Measurements from ENCODE around the gene PKP1. TPM values are rescaled to one million over a fixed set of nuclear protein-coding genes. Genes with fewer than 3 reads are reported as not detected.

The PKP1 gene
- total RNA-seq, 1 donor from 2014 or later, result not detected

GRCh38 chr1:201264554-201264953 is 18.8 kb upstream of the PKP1 start:
- no peaks in the 10 kb centered on the region for H3K36me3 Mint-ChIP-seq (ENCODE audit: unreplicated experiment)
- peaks cover 5% of the 10 kb centered on the region for H3K27me3 Mint-ChIP-seq (ENCODE audit: unreplicated experiment)
- DNase-seq, result no peak
- peaks cover 4% of the 10 kb centered on the region for H3K4me1 Mint-ChIP-seq (ENCODE audit: low read depth, unreplicated experiment)
- no peak overlapping the region for H3K4me3 Mint-ChIP-seq (ENCODE audit: unreplicated experiment)
- TF ChIP-seq CTCF (IDR thresholded peaks at IDR 0.05; ENCODE audit: partially characterized antibody, unreplicated experiment), result no peak
- no peak overlapping the region for H3K27ac Mint-ChIP-seq (ENCODE audit: unreplicated experiment)
- peaks cover 2% of the 10 kb centered on the region for H3K9me3 Mint-ChIP-seq (ENCODE audit: unreplicated experiment)

GRCh38 chr1:201265756-201266155 is 17.6 kb upstream of the PKP1 start:
- Mint-ChIP-seq H3K27ac (ENCODE audit: unreplicated experiment) (no peak overlapping the region), H3K4me1 (ENCODE audit: low read depth, unreplicated experiment) (peaks cover 4% of the 10 kb centered on the region), H3K4me3 (ENCODE audit: unreplicated experiment) (no peak overlapping the region), H3K9me3 (ENCODE audit: unreplicated experiment) (peaks cover 2% of the 10 kb centered on the region), H3K36me3 (ENCODE audit: unreplicated experiment) (no peaks in the 10 kb centered on the region), H3K27me3 (ENCODE audit: unreplicated experiment) (peaks cover 2% of the 10 kb centered on the region)
- no peak for TF ChIP-seq CTCF (IDR thresholded peaks at IDR 0.05; ENCODE audit: partially characterized antibody, unreplicated experiment)
- no peak for DNase-seq

GRCh38 chr1:201266276-201266675 is 17.0 kb upstream of the PKP1 start:
- Mint-ChIP-seq H3K4me1 (ENCODE audit: low read depth, unreplicated experiment) (peaks cover 4% of the 10 kb centered on the region), H3K36me3 (ENCODE audit: unreplicated experiment) (no peaks in the 10 kb centered on the region), H3K27me3 (ENCODE audit: unreplicated experiment) (peaks cover 2% of the 10 kb centered on the region), H3K4me3 (ENCODE audit: unreplicated experiment) (no peak overlapping the region), H3K9me3 (ENCODE audit: unreplicated experiment) (peaks cover 2% of the 10 kb centered on the region), H3K27ac (ENCODE audit: unreplicated experiment) (no peak overlapping the region)
- no peak for TF ChIP-seq CTCF (IDR thresholded peaks at IDR 0.05; ENCODE audit: partially characterized antibody, unreplicated experiment)
- no peak for DNase-seq

DNA sequence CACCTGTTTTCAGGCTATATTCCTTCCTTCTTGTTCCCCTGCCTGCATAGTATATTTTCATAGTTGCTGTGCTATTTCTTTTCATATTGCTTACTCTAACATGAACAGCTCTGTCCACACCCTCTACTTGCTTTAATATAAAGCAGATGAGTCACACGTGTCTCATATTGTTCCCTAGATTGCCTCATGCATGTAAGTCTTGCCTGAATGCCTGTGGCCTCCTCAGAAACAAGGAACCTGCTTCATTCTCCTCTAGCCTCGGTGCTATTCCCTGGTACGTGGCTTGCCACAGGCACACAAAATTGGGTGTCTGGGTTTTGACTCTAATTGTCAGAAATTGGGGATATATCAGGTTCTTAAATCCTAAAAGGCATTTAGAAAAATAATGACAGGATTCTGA is 16.5 kb upstream of the PKP1 start:
- Mint-ChIP-seq H3K27ac (ENCODE audit: unreplicated experiment) (no peak overlapping the region), H3K9me3 (ENCODE audit: unreplicated experiment) (peaks cover 2% of the 10 kb centered on the region), H3K36me3 (ENCODE audit: unreplicated experiment) (no peaks in the 10 kb centered on the region), H3K4me1 (ENCODE audit: low read depth, unreplicated experiment) (peaks cover 4% of the 10 kb centered on the region), H3K27me3 (ENCODE audit: unreplicated experiment) (peaks cover 2% of the 10 kb centered on the region), H3K4me3 (ENCODE audit: unreplicated experiment) (no peak overlapping the region)
- no peak for TF ChIP-seq CTCF (IDR thresholded peaks at IDR 0.05; ENCODE audit: partially characterized antibody, unreplicated experiment)
- no peak for DNase-seq

GRCh38 chr1:201267481-201268229 is 15.7 kb upstream of the PKP1 start:
- H3K4me3 Mint-ChIP-seq (ENCODE audit: unreplicated experiment), result no peak overlapping the region
- no peak overlapping the region for H3K27ac Mint-ChIP-seq (ENCODE audit: unreplicated experiment)
- H3K27me3 Mint-ChIP-seq (ENCODE audit: unreplicated experiment), result peaks cover 4% of the 10 kb centered on the region
- DNase-seq, result no peak
- no peaks in the 10 kb centered on the region for H3K36me3 Mint-ChIP-seq (ENCODE audit: unreplicated experiment)
- peaks cover under 1% of the 10 kb centered on the region for H3K9me3 Mint-ChIP-seq (ENCODE audit: unreplicated experiment)
- H3K4me1 Mint-ChIP-seq (ENCODE audit: low read depth, unreplicated experiment), result peaks cover 4% of the 10 kb centered on the region
- TF ChIP-seq CTCF (IDR thresholded peaks at IDR 0.05; ENCODE audit: partially characterized antibody, unreplicated experiment), result no peak

Measured in glutamatergic neuron (in vitro differentiated cells).